ENCODE measurements around the gene DKKL1. TPM values are rescaled to one million over a fixed set of nuclear protein-coding genes. Genes with fewer than 3 reads are reported as not detected.
A peak's percentile ranks its signal among the peaks of the same experiment; 100 is the strongest.

DKKL1 gene
- total and polyA plus RNA-seq, 12 donors: 0.20 to 0.54 (median 0.24) TPM; not detected in 8

DNA sequence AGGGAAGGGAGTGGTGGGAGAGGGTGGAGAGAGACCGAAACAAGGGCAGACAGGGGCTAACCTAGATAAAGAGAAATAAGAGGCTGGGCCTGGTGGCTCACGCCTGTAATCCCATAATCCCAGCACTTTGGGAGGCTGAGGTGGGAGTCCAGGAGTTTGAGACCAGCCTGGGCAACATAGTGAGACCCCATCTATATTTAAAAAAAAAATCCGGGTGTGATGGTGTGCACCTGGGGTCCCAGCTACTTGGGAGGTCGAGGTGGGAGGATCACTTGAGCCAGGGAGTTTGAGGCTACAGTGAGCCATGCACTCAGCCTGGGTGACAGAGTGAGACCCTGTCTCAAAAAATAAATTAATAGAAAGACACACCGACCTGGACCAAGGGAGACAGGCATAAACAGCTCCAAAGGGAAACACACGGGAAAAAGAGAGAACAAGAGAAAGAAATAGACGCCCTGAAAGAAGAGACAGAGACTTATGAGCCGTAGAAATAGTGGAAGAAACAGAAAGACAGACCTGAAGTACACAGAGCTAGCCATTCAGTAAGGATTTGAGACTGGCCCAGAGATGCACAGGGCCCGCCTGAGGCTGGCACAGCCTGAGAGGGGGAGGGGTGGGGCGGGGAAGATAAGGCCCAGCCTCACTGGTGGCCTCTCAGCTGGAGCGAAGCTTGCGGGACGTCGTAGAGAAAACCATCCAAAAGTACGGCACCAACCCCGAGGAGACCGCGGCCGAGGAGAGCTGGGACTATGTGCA, 26.2 kb upstream of the DKKL1 start:
- H3K27ac ChIP-seq: no peak overlapping the region
- peaks cover 2 to 62% (median 27%) of the 10 kb centered on the region in 9 donors for H3K4me1 ChIP-seq
- peaks cover 0 to 51% (median 12%) of the 10 kb centered on the region in 9 donors for H3K36me3 ChIP-seq
- no peak overlapping the region for H3K4me3 ChIP-seq
- TF ChIP-seq, protein P1, sequence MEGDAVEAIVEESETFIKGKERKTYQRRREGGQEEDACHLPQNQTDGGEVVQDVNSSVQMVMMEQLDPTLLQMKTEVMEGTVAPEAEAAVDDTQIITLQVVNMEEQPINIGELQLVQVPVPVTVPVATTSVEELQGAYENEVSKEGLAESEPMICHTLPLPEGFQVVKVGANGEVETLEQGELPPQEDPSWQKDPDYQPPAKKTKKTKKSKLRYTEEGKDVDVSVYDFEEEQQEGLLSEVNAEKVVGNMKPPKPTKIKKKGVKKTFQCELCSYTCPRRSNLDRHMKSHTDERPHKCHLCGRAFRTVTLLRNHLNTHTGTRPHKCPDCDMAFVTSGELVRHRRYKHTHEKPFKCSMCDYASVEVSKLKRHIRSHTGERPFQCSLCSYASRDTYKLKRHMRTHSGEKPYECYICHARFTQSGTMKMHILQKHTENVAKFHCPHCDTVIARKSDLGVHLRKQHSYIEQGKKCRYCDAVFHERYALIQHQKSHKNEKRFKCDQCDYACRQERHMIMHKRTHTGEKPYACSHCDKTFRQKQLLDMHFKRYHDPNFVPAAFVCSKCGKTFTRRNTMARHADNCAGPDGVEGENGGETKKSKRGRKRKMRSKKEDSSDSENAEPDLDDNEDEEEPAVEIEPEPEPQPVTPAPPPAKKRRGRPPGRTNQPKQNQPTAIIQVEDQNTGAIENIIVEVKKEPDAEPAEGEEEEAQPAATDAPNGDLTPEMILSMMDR (IDR thresholded peaks at IDR 0.05): no peak
- no peaks in the 10 kb centered on the region for H3K9me3 ChIP-seq
- ATAC-seq (no peak), DNase-seq (no peak)
- intact Hi-C loops (cut with DNase I): loop anchor here in 1 of 10 donors (2.0 kb wide), 1 partner anchor 25 kb away; the partner anchor contains the start of genes DKKL1 and TEAD2
- 77 to 81% methylated on average over 19 of the region's 19 CpGs for WGBS, 2 donors
- no peaks in the 10 kb centered on the region for H3K27me3 ChIP-seq

DNA sequence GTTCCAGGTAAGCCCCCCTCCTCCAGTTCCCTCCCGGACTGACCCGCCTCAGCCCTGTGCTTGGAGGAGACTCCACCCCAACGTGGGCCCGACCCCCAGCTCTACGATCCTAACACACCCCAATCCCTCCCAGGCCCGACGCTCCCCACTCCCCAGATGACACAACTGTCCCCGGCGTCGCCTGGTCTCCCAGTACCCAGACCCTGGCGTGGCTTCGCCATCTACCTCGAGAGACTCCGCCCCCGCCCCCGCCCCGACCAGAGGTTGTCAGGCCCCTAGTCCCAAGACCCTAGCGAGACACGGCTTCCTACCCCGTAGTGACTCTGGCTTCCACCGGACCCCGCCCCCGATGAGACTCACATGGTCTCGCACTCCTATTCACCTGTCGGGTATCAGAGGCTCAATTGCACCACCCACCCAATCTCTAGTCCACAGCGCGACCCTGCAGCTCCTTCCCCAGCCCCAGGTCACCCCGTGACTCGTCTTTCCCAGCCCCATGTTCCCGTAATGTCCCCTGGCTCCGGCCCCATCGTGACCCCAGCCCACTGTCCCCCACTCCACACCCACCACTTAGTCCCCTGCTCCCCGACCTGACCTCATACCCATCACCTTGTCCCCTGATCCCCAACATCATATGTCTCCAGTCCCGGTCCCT, 25.5 kb upstream of the DKKL1 start:
- Histone ChIP-seq H3K27me3 (no peaks in the 10 kb centered on the region), H3K4me1 (peaks cover 2 to 58% (median 27%) of the 10 kb centered on the region in 9 donors), H3K9me3 (no peaks in the 10 kb centered on the region), H3K27ac (no peak overlapping the region), H3K36me3 (peaks cover 0 to 58% (median 18%) of the 10 kb centered on the region in 9 donors), H3K4me3 (peak overlapping the region in 5 of 10 donors; percentile 45 to 63 (median 52))
- DNase-seq (no peak), ATAC-seq (peak in 1 of 8 donors; percentile 1)
- TF ChIP-seq, protein P1 (IDR thresholded peaks at IDR 0.05): no peak
- 31 to 42% methylated on average over 34 of the region's 34 CpGs for WGBS, 2 donors
- intact Hi-C loops (cut with DNase I): loop anchor here in 1 of 10 donors (2.0 kb wide), 1 partner anchor 25 kb away; the partner anchor contains the start of genes DKKL1 and TEAD2

DNA sequence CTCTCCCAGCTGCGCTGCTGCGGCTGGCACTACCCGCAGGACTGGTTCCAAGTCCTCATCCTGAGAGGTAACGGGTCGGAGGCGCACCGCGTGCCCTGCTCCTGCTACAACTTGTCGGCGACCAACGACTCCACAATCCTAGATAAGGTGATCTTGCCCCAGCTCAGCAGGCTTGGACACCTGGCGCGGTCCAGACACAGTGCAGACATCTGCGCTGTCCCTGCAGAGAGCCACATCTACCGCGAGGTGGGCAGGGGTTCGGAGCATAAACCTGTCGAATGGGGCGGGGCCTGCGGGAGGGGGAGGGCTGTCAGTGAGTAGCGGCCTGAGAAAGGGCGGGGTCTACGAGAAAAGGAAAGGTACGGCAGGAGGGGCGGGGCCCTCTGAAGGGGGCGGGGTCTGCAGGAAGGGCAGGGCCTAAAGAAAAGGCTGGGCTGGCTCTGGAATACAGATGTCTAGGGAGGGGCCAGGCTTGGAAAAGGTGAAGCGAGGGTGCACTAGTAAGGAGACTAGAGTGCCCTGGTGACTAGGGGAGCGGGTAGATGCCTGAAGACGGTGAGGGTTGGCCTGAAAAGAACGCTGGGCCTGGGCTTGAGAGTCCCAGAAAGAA, 24.9 kb upstream of the DKKL1 start:
- WGBS, 2 donors: 9 to 13% methylated on average over 30 of the region's 30 CpGs
- intact Hi-C loops (cut with DNase I): loop anchor here in 1 of 10 donors (2.0 kb wide), 1 partner anchor 24 kb away; the partner anchor contains the start of genes DKKL1 and TEAD2
- peak; percentile 28 to 70 (median 63) for ATAC-seq
- H3K9me3 ChIP-seq: no peaks in the 10 kb centered on the region
- peak; percentile 69 to 73 for DNase-seq
- TF ChIP-seq, protein P1 (IDR thresholded peaks at IDR 0.05): no peak
- H3K4me1 ChIP-seq: peaks cover 2 to 51% (median 27%) of the 10 kb centered on the region in 9 donors
- H3K36me3 ChIP-seq: peaks cover 0 to 64% (median 23%) of the 10 kb centered on the region in 9 donors
- peak overlapping the region in 9 of 10 donors; percentile 27 to 63 (median 45) for H3K4me3 ChIP-seq
- peak overlapping the region in 9 of 10 donors; percentile 10 to 88 (median 80) for H3K27ac ChIP-seq
- H3K27me3 ChIP-seq: no peaks in the 10 kb centered on the region
